Measurements from ENCODE around the gene COL23A1.
A peak's percentile ranks its signal among the peaks of the same experiment; 100 is the strongest.

COL23A1 gene

GRCh38 chr5:178590141-178590923, at the start of gene COL23A1:
Gene COL23A1 (minus strand): TSS chr5:178590393.
- DNase-seq = peak; percentile 45

- no peak for DNase-seq
Measured at GRCh38 chr5:178637356-178638074, 47.3 kb upstream of the COL23A1 start.

- no peak for DNase-seq
Measured at GRCh38 chr5:178632285-178632684, 42.1 kb upstream of the COL23A1 start.

GRCh38 chr5:178630951-178631350, 40.8 kb upstream of the COL23A1 start:
- no peak for DNase-seq

GRCh38 chr5:178630475-178630930, 40.3 kb upstream of the COL23A1 start:
- no peak for DNase-seq

- no peak for DNase-seq
Measured at GRCh38 chr5:178627259-178627598, 37.0 kb upstream of the COL23A1 start.

- DNase-seq = peak; percentile 95
Measured at GRCh38 chr5:178626484-178627258, 36.5 kb upstream of the COL23A1 start, which contains the start of gene CLK4. Gene CLK4 (minus strand): TSS chr5:178627050. CDS start chr5:178623416, 3,634 bp downstream.

GRCh38 chr5:178625679-178626483, 35.7 kb upstream of the COL23A1 start:
- no peak for DNase-seq

GRCh38 chr5:178624631-178625546, 34.7 kb upstream of the COL23A1 start:
- DNase-seq = no peak

GRCh38 chr5:178622679-178623247, 32.6 kb upstream of the COL23A1 start:
- DNase-seq = no peak

- DNase-seq = no peak
Measured at GRCh38 chr5:178619390-178619789, 29.2 kb upstream of the COL23A1 start.

- no peak for DNase-seq
Measured at GRCh38 chr5:178612299-178612698, 22.1 kb upstream of the COL23A1 start.

- DNase-seq = no peak
Measured at GRCh38 chr5:178606269-178606668, 16.1 kb upstream of the COL23A1 start.

GRCh38 chr5:178605788-178606187, 15.6 kb upstream of the COL23A1 start:
- no peak for DNase-seq

- no peak for DNase-seq
Measured at GRCh38 chr5:178602752-178603151, 12.6 kb upstream of the COL23A1 start.

GRCh38 chr5:178595750-178596149, 5.6 kb upstream of the COL23A1 start:
- no peak for DNase-seq

GRCh38 chr5:178595150-178595549, 5.0 kb upstream of the COL23A1 start:
- no peak for DNase-seq

- DNase-seq = no peak
Measured at GRCh38 chr5:178590924-178591423, 781 bp upstream of the COL23A1 start.

GRCh38 chr5:178589180-178590140, 733 bp downstream of the COL23A1 start:
- DNase-seq = no peak

GRCh38 chr5:178588769-178589168, 1.4 kb downstream of the COL23A1 start:
- no peak for DNase-seq
